NCI-H1092 treated with DMSO at 0.1 percent for 48 hours (cell line): ENCODE measurements around the gene GRN.
A peak's percentile ranks its signal among the peaks of the same experiment; 100 is the strongest.
"Not testable (repeated sequence)": the region's sequence is repeated elsewhere in the genome, so short reads cannot be mapped to it uniquely, and the experiment has no call there.

Source experiments
- DNase-seq: peaks from one replicate; lab custom pipeline; 2025; lab: John Stamatoyannopoulos, UW

GRN gene

DNA sequence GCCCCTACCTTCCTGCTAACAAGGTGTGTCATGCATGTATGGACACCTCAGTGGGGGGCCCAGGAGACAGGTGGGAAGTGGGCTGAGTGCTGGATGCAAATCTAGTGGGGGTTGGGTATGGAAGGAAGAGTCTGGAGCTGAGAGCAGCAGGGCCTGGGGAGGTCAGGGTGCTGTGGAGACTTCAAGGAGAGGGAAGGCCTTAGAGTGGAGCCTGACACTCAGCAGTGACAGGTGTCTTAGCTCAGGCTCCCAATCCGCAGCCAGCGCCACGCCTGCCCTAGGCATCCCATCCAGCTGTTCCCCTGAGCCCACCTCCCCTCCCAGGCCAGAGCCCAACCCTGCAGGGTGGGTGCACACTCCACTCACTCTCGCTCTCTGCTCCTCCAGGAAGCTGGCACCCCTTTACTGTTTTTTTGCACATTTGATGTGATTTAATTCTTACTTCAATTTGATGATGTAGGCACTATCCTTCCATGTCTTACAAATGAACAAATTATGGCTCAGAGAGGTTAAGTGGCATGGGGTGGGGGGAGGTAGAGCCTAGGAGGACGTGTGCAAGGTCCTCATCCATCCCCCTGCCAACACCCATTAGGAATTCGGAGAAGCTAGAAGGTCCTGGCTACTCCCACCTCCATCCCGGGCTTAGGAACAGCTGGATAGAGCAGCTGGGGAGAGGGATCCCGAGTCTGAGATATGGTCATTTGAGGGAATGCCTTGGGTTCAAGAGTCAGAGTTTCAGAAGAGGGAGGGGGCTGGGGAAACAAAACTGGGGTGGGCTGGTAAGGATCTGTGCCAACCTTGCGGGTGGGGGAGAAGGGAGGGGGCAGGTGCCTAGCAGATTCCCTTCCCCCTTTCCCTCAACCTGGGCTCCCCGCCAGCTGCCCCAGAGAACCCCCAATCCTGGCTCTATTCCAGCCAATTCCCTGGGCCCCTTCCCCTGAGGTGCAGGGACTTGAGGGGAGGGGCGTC lies 16.5 kb downstream of the GRN start:
- peak; percentile 20 for DNase-seq

DNA sequence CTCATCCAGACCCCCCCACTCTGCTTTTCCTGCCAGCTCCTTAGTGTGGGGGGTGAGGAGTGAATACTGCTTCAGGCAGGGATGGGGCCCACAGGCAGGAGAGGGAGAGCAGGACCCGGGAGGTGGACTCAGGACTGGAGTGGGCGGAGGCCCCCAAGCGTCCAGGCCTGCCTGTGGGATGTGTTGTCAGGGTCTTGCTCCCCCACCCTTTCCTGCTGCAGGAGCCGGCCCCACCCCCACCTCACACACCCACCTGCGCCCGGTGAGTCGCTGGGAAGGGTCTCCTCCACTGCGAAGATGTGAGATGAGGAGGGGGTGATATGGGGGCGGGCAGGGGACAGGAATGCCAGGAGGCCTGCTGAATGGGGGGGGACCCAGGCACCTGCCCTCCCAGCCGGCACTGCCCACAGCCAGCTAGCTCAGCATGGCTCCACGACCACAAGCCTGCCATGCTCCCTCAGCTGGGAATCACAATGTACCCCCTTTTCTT lies 17.4 kb downstream of the GRN start:
- no peak for DNase-seq

GRCh38 chr17:44362949-44363612 lies 18.0 kb downstream of the GRN start:
- peak; percentile 48 for DNase-seq

DNA sequence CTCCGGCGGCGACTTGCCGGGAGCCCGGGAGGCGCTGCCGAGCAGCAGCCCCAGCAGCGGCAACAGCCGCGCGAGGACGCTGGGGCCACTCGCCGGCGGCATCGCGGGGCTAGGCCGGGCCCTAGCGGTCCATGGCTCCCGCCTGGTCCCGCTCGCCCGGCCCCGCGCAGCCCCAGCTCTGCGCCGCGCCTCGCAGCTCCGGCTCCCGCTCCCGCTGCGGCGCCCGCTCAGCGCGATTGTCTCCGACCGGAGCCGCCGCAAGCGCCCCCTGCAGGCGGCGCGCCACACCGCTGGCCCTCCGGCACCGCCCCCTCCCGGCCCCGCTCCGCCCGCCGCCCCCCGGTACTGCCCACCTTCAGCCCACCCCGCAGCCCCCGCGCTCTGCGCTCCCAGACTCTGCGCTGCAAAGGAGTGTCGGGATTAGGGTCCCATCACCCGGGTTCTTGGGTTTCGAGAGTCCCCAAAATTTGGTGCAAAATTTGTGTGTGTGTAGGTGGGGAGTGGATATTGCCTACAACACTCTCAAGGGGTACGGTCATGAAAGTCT lies 18.6 kb downstream of the GRN start, which contains the start of gene FAM171A2:
Gene FAM171A2, minus strand, starts transcription at position 241 of the 547 bp plus-strand sequence. Its CDS starts 139 bp downstream, at position 102.
- peak; percentile 55 for DNase-seq

DNA sequence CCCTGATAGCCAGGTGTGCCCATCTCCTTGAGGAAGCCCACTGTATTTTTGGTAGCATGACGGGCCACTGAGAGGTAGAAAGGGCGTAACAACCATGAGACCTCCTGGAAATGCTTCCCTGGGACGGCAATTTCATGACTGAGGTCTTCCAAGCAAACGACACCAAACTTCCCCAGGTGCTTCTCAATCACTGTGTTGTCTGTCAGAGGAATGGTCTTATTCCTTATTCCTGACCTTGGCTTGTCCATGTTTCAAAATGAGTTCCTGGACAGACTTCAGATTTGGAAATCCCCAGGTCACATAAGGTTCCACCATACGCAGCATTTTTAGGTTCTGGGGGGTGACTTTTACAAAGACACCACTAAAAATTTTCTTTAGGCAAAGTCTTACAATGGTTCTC lies 19.9 kb downstream of the GRN start:
- not testable (repeated sequence) for DNase-seq

DNA sequence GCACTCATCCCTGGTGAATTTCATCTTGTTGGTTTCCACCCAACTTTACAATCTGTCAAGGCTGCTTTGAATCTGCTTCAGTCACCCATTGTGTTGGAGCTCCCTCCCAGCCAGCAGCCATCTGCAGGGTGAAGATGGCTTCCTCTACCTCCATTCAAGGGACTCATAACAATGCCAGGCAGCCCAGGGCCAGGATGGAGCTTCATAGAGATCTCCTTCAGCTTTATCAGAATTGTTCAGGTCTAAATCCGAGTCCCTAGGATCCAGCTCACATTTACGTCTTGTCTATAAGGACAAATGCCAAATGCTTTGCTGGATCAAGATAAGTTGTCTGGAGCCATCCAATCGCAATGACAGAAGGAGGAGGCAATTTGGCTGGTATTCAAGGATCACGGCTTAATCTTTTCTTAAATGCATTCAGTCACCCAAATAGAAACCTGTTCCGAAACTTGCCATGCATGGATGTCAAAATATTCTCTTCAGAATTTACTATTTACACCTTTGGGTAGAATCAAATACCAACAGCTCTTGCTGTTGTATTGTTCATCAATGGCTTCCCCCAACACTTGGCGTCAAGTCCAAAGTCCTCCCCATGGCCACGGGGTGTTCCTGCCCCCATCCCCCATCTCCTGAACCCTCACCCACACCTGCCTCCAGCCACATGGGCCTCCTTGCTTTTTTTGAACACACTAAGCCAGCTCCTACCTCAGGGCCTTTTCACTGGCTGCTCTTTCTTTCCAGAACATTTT lies 22.3 kb downstream of the GRN start:
- DNase-seq: no peak

- not testable (repeated sequence) for DNase-seq
Measured at GRCh38 chr17:44368391-44369243, 23.5 kb downstream of the GRN start.

DNA sequence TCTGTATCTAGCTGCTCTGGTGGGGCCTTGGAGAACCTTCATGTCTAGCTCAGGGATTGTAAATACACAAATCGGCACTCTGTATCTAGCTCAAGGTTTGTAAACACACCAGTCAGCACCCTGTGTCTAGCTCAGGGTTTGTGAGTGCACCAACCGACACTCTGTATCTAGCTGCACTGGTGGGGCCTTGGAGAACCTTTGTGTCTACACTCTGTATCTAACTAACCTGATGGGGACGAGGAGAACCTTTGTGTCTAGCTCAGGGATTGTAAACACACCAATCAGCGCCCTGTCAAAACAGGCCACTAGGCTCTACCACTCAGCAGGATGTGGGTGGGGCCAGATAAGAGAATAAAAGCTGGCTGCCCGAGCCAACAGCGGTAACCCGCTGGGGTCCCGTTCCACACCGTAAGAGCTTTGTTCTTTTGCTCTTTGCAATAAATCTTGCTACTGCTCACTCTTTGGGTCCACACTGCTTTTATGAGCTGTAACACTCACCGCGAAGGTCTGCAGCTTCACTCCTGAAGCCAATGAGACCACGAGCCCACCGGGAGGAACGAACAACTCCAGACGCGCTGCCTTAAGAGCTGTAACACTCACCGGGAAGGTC lies 24.4 kb downstream of the GRN start:
- DNase-seq: not testable (repeated sequence)

GRCh38 chr17:44372036-44372435 lies 26.9 kb downstream of the GRN start:
- no peak for DNase-seq

DNA sequence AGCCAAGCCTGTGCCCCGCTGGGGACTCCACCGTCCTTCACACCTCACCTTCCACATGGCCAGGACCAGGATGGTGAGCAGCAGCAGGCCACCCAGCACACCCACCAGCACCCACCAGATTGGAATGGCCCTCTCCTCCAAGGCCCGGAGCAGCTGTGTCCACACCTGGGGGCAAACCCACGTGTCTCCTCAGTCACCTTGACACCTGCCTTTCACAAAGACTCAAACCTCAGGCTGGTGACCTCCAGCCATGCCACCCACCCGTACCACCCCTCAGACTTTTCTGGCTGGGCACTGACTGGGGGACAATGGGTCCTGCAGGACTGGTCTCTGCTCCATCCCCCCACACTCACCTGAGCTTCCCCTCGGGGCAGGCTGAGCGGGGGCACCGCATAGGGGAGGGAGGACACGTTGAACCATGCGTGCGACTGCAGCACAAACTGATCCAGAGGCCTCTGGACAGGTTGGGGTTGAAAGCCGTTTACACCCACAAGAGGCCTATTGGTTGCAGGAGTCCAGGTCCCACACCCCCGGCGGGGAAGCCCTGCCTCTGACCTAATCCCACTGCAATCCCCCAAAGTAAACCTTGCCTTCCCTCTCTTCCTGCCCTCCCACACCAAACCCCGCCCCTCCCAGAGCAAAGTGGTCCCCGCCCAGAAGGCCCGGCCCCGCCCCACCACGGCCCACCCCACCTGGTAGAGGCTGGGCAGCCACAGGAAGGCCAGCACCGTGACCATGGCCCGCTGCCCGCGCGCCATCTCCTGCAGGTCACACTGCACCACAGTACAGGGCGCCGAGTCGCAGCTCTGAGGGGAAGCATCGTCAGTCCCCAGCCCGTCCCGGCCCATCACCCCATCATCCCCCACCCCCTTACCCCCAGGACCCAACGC lies 29.4 kb downstream of the GRN start:
- no peak for DNase-seq

DNA sequence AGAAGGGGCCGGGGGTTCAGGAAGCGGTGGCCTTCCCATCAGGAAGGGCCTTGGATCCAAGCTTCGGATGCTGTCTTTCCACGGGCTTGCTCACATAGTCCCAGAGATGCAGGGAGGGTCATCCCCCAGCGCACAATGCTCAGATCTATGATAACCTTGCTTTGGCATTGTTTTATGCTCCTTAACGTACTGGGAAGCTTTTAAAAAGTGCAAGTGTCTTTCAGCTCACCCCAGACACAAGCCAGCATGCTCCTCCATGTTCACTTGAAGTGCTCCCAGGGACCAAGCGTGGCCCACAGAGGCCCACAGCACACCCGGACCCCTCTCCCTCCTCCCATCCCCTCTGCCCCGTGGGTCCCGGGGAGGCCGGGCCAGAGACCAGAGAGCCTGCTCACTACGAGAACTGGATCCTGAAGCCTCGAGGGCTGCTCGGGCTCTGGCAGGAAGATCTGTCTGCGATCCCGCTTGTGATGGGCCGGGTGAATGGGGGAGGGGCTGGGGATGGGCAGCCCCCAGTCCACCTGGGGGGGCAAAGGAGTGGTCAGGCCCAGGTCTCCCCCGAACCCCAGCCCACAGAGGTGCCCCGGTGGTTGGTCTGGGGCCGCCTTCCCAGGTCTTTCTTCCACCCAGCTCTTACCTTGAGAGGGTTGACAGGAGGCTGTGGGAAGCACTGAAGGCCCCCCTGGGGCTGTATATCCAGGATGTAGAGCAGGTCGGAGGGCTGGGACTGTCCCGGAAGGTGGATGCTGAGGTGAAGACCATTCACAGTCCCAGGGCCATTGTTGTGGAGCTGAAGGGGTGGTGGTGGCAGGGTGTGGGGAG lies 30.3 kb downstream of the GRN start:
- no peak for DNase-seq

- DNase-seq: no peak
Measured at GRCh38 chr17:44376124-44376523, 31.0 kb downstream of the GRN start.

DNA sequence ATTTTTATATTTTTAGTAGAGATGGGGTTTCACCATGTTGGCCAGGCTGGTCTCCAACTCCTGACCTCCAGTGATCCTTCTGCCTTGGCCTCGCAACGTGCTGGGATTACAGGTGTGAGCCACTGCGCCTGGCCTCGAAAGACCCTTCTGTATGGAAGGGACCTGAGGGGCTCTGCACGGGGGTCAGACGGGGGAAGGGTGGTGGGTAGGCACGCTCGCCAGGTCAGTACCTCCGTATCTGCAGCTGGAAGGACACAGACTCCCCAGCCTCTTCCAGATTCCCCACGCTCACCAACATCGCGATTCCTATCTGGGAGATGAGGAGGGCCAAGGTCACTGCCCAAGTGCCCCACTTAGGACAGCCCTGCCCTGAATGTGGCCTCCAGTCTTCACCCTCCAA lies 31.7 kb downstream of the GRN start:
- DNase-seq: no peak

DNA sequence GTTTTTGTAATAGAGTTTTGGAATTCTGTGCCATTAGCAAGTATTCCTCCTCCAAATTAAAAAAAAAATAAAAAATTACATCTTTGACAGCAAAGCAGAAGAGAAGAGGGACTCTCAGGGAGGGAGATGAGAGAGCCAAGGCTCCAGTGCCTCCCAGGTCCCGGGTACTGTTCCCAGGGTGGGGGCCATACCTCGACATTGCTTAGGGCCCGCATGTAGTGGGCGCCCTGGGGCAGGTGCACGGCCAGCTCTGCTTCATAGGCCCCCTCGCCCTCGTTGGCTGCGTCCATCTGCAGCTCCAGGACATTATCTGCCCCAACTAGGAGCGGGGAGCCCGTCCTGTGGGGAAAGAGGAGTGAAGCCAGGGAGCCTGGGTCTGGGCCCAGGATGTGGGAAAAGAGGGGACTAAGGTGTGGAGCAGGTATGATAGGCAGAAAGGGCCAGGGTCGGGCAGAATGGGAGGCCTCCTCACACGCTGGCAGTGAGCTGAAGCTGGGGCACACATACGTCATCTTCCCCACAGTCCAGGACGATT lies 33.1 kb downstream of the GRN start:
- DNase-seq: no peak

- DNase-seq: no peak
Measured at GRCh38 chr17:44379887-44380286, 34.8 kb downstream of the GRN start.

GRCh38 chr17:44380767-44381166 lies 35.7 kb downstream of the GRN start:
- DNase-seq: no peak

DNA sequence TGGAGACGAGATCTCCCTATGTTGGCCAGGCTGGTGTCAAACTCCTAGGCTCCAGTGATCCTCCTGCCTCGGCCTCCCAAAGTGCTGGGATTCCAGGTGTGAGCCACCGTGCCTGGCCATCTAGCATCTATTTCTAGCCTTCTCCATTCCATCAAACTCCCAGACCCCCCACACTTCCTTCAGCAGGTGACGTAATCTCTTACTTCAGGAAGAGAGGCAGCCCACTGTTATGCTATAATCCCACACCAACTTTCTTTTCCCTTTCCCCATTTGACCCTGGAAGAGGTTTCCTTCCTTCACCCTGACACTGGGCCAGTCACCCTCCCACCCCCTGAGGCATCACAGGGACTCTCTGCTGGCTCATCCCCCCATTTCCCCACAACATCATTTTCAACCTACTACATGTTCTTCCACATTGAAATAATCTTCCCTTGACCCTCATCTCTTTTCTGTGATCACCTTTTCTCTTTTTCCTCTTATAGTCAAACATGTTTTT lies 36.8 kb downstream of the GRN start:
- no peak for DNase-seq

- no peak for DNase-seq
Measured at GRCh38 chr17:44382917-44383316, 37.8 kb downstream of the GRN start.
